ENCODE results near the gene LY6G6D. TPM values are rescaled to one million over a fixed set of nuclear protein-coding genes. Genes with fewer than 3 reads are reported as not detected.
A peak's percentile ranks its signal among the peaks of the same experiment; 100 is the strongest.

Gene LY6G6D
- total RNA-seq, 1 experiment from 2014 or later, result not detected

DNA sequence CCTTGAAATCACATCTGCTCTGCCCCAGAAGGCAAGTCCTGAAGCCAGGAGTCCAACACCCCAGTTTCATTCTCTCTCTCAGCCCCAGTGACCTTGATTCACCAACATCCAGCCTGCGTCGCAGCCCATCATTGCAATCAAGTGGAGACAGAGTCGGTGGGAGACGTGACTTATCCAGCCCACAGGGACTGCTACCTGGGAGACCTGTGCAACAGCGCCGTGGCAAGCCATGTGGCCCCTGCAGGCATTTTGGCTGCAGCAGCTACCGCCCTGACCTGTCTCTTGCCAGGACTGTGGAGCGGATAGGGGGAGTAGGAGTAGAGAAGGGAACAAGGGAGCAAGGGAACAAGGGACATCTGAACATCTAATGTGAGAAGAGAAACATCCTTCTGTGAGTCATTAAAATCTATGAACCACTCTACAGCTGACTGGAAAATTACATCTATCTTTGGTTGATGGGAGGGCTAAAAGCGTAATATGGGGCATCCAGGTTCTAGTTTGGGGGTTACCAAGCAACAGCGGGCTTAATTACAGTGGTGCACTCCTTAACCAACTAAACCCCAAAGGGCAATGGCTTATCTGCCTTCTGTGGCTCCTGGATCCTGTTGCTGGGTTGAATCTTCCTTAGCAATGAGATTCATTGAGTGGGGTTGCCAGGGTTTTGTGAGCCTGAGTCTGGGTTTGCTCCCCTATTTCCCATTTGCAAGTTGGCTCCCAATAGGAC lies 2.5 kb downstream of the LY6G6D start:
- DNase-seq (ENCODE audit: extremely low read depth, low read depth), result no peak

DNA sequence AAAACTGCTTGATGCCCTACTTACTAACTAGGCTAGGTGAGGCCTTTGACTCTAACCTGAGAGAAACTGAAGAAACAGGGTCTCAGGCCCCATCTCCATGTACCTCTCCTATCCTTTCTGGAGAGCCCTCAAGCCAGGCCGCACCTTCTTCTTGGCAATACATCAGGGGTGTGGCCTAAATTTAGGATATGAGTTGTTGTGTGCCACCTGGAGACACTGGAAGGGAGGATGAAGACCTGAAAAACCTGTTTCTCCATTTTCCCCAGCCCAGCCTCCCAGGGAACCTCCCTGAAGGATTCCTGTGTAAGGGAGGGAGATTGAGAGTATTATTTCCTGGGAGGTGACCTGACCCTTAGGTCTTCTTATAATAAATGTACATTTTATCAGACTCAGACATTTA lies 3.1 kb downstream of the LY6G6D start:
- DNase-seq (ENCODE audit: extremely low read depth, low read depth), result no peak

DNA sequence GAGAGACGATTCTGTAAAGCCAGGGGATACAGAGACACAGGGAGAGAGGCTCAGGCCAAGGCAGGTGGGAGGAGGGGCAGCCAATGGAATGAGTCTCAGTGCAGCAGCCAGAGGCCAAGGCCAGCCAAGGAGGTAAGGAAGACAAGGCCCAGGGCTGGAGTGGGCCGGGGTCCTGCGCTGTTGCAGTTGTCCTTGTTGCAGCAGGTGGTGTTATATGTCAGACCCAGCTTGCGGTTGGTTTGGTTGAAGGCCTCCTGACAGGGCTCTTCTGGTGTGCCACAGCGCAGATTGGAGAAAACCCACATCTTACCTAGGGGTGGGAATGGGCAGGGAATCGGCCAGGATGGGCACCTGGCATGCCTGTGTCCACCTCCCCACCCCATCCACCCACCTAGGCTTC lies 3.9 kb downstream of the LY6G6D start:
- DNase-seq (ENCODE audit: extremely low read depth, low read depth), result no peak

DNA sequence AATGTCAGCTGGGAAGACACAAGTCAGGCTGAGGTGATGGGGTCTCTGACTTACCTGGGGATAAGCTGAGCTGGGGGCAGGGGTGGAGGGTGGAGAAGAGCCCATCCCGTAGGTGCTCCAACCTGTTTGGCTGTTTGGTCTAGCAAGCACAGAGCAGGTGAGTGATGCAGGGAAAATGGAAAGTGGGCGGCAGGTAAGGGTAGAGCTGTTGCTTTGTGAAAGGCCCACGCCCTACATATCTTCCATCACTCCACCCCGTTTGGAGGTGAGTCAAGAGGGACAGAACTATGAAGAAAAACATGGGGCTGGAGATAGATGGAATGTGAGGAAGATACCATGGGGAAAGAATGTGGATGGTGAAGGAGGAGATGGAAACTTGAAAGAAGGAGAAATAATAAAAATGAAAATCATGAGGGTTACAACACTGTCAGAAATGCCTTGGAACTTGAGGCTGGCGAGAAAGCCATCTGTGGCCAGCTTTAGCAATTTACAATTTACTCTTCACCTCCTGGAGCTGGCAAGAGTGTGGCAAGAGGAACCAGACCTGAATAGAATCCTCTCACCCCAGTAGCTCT lies 5.1 kb downstream of the LY6G6D start:
- DNase-seq (ENCODE audit: extremely low read depth, low read depth), result no peak

DNA sequence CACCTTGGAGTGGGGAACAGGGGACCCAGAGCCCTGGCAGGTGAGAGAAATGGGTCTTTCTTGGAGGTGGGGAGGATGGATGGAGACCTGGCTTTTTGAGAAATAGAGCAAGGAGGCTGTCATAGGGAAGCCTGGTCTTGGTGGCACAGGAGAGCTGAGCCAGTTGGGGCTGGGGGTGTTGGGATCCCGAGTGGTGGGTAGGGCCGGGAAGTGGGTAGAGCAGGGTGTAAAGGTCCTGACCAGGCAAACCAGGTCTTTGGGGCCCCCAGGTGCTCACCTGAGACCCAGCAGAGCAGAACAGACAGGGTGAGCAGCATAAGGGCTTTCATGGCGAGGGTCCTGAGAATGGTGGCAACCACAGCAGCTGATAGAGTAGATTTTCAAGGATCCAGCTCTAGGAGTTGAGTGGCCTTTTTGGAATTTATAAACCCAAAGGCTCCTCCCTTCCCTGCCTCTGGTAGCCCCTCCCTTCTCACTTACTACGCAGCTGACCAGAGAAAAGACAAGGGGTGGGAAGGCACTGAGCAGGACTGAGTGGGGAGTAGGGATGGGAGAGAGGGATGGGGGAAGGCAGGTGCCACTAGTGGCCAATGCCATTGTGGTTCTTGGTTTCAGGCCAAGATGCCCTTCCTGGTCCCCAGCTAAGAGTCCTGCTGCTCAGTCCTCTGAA lies 6.3 kb downstream of the LY6G6D start, which contains the start of gene LY6G6C:
Gene LY6G6C (minus strand): TSS at position 396 of the 670 bp plus-strand sequence. CDS start 67 bp downstream, at position 329.
- DNase-seq (ENCODE audit: extremely low read depth, low read depth), result no peak

DNA sequence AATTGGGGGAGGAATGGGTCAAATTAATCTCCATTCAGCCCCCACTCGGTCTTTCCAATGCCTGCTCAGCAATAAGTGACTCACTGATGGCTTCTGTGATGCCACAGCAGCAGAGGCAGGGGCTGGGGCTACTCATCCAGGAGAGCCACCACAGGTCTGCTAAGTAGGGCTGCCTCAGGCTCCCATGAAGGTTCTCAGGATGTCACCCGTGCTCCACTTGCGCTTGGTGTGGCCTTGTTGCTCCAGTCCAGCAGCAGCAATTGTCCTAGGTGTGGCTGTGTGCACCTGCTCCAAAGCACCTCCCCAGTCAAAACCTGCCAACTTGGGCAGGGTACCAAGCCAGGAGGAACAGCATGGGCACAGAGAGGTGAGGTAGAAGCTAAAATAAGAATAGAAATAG lies 7.0 kb downstream of the LY6G6D start:
- no peak for DNase-seq (ENCODE audit: extremely low read depth, low read depth)

DNA sequence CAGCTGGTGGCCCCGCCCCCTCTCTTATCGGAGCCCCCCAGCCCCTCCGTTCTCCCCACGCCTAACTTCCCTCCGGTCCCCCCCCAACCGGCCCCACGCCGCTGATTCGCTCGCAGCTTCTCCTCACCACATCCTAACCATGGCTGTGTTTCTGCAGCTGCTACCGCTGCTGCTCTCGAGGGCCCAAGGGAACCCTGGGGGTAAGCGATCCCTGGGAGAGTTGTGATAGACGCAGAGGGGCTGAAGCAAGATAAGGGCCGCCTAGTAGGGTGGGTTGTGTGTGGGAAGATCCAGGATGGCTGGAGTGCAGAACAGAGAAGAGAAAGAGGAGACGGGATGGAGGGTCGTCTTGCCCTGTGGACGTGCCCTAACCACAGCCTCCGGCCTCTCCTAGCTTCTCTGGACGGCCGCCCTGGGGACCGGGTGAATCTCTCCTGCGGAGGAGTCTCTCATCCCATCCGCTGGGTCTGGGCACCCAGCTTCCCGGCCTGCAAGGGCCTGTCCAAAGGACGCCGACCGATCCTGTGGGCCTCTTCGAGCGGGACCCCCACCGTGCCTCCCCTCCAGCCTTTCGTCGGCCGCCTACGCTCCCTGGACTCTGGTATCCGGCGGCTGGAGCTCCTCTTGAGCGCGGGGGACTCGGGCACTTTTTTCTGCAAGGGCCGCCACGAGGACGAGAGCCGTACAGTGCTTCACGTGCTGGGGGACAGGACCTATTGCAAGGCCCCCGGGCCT lies 8.3 kb downstream of the LY6G6D start, which contains the start of gene MPIG6B:
Gene MPIG6B (plus strand): TSS at position 129 of the 735 bp plus-strand sequence. CDS start 11 bp downstream, at position 140.
- DNase-seq (ENCODE audit: extremely low read depth, low read depth), result no peak

DNA sequence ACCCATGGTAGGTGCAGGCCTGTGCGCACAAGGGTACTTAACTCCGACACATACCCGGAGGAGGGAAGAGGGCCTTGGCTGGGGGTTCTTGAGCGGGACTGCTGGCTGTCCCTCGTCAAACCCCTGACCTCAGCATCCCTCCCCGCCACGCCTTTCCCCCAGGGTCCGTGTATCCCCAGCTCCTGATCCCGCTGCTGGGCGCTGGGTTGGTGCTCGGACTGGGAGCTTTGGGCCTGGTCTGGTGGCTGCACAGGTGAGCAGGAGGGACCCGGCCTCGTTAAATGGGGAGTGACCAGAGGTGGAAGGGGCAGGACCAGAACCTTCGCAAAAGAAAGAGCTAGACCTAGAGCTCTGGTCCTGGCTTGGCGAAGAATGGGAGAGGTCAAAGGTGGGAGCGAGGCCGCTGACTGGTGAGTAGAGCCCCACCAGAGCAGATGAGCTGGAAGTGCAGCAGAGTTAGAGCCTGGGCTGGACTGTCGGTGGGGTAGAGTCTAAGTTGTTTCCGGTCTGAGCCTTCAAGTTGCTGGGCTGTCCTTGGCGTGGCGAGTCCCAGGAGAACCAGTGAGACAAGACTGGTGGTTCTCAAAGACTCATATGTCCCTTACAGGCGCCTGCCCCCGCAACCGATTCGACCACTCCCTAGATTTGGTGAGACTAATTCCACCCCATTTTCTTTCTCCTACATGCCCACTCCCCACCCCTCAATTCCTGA lies 9.0 kb downstream of the LY6G6D start:
- DNase-seq (ENCODE audit: extremely low read depth, low read depth), result no peak

DNA sequence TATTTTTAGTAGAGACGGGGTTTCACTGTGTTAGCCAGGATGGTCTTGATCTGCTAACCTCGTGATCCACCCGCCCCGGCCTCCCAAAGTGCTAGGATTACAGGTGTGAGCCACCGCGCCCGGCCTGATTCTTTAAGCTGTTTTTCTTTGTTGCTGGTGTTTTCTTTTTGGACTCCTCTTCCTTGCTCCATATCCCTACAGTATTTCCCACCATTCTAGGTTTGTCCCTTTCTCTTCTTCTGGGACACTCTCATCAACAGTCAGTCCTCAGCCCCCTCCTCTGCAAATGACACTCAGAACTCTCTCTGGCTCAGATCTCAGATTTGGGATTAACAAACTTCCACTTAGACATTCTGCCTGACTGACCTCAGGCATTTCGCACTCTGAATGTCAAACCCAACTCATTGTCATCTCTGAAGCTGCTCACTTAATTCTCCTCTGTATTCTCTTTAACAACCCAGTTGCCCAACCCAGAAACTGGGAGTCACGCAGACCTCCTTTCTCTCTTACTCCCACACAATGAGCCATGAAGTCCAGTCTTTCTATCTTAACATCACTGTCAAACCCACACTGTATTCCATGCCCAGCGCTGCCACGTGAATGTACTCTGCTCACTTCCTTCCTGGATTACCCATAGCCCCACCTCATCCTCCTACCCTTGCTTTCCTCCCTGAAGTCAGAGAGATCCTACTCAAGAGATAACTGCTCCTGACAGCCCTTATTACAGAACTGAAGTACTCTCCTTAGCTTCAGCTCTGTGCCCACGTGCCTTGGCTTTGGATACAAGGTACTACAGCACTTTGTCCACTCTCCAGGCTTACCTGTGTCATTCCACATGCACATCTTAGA lies 10.6 kb downstream of the LY6G6D start:
- DNase-seq (ENCODE audit: extremely low read depth, low read depth), result no peak

DNA sequence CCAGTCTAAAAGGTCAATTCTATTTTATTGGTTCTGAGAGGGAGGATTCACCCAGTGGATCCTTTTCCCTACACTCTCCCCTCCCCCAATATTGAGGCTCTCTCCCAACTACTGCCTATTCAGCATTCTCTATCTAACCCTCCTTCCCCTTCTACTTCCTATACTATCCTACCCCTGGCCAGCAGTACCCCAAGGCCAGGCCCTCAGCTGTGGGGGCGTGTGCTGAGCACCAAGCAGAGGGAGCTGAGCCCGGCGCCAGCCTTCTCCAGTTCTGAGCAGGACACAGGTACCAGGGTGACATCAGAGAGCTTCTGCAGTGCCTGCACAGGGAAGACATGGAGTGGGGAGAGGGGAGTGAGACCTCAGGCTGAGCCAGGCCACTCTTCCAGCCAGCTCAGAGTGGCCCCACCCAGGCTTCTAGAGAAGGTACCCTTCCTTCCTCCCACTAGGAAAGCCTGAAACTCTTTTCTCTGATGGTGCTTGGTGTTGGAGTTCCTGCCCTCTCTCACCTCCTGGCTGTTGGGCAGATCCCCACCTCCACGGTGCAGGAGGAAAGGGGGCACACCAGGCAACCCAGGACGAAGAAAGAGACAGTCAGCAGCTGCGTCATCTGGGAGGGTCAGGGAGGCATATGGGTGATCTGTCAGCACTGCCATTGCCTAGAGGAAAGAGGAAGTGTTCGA lies 12.0 kb downstream of the LY6G6D start:
- DNase-seq (ENCODE audit: extremely low read depth, low read depth), result no peak

DNA sequence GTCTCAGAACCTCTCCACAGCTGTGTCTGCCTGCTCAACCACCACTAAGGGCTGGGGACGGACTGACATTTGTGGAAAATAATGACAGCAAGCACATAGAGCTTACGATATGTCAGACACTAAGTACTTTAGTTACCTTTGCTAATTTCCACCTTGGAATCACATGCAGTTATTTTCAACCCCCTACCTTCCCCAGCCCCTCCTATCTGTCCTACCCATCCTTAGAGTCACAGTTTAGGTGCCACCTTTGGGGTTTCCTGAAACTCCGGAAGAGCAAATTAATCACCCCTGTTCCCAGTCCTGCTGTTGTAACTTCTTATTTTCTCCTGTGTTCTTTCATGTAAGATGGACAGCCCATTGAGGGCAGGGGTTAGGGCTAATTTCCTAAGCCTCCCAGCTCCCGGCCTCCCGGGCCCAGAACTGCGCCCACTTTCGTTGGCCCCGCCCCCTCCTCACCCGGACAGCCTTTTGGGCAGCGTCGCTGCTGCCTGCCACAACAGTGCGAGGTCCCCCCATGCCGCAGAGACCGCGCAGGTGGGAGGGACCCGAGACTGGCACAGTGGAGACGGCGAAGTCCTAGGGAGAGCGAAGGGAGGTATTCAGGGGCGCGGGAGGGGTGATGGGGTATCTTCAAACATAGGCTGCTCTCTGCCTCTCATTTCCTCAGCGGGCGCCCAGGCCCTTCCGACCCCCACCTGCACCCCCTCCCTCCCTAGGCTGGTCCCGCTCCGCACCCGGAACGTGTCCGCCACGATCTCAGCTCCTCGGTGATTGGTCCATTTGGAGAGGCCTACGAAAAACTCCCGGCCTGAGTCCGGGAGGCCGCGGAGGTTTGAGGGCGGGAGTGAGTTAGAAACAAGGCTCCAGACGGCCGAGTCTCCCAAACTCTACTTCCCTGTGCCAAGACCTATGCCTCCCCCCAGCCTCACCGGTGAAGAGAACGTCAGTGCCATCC lies 12.8 kb downstream of the LY6G6D start:
- no peak for DNase-seq (ENCODE audit: extremely low read depth, low read depth)

DNA sequence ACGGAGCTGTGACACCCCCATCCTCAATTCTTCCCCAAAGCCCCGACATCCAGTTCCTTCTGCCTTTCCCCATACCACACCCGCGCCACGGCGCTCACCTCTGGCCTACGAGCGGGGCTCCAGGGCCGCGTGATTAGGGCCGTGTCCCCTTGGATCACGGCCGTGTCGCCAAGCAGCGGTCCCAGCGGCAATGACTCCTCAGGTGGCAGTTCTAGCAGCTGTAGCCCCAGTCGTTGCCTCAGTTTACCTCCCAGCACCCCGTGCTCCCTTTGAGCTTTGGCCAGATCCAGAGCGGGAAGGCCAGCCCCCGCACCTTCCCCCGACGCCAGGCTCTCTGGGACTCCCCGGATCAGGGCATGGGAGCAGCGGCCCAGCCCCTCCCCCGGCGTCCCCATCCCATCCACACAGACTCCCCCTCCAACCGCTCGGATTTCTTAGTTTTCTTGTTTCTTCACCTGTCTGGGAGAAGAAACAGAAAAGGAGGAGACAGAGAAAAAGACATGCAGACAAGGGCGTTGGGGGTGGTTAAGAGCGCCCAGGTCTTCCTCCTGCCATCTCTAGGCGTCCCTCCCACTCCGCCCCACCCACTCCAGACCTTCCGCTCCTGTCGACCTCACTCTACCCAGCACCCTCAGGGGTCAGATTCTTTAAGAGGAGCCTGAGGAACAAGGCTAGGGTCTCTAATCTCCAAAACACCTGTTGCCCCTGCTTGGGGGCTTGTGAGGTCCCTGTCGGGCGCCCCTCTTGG lies 13.8 kb downstream of the LY6G6D start, which contains the start of gene DDAH2:
Gene DDAH2 (minus strand): TSS at position 533 of the 748 bp plus-strand sequence. CDS start 138 bp downstream, at position 395.
- no peak for DNase-seq (ENCODE audit: extremely low read depth, low read depth)

DNA sequence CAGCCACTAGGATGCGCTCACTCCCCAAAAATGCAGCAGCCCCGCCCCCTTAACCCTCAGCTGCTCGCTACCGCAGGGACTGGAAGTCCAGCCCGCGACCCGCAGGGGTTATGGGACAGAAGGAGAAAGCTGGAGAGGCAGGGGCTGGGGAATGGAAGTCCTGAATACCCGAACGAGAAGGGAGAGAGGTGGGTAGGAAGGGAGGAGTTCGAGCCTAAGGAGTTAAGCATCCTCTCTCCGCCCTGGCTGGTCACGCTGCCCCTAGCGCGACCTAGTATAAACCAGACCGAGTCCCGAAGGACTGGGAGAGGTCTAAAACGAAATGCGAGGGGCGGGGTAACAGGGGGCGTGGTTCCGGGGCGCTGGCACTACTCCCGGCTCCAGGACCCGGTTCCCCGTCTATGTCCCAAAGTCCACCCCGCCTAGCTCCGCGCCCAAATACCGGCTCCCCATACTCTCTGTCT lies 14.4 kb downstream of the LY6G6D start:
- peak; percentile 76 for DNase-seq (ENCODE audit: extremely low read depth, low read depth)

DNA sequence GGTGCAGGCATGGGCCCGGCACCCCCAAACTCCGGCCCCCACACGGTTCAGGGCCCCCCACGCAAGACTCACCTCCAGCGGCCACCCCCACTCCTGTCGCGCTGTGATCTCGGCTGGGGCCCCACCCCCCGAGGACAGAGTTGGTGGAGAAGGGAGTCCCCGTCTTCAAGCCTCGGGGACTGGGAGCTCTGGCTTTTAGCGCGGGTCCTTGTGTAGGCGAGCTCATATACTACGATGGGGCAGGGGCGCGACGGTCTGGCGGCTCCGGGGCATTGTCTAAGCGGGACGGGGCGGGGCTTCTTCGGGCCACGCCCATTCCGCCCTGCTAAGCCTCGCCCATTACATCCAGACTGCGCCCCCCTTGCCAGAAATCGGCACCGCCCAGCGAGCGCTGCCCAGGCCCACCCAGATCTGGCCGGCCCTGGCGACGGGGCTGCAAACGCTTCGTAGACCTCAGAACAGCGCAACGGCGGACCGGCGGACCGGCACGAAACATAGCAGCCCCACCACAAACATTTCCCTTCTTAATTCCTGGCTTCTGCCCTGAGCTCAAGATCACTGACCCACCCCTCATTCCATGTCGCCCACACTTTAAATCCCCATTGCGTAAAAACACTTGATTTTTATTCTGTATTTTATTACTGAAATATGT lies 15.0 kb downstream of the LY6G6D start:
- DNase-seq (ENCODE audit: extremely low read depth, low read depth), result no peak

DNA sequence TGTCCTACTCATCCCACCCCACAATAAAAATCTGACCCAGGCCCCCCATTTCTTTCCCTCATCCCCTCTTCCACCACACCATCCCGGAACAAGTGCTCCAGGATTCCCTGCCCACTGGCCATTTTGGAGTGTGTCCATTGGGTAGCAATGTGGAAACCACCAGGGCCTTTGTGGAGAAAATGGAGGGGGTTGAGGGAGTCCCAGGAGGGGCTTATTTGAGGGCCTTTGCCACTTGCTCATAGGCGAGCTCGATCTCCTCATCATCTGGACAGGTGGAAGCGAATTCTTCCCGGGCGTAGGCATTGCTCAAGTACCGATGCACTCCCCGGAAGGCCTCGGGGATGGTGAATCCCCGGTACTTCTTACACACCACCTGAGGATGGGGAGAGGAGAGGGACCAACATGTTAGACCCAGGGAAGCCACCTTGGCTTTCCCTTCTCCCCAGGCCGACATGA lies 15.5 kb downstream of the LY6G6D start:
- DNase-seq (ENCODE audit: extremely low read depth, low read depth), result no peak

DNA sequence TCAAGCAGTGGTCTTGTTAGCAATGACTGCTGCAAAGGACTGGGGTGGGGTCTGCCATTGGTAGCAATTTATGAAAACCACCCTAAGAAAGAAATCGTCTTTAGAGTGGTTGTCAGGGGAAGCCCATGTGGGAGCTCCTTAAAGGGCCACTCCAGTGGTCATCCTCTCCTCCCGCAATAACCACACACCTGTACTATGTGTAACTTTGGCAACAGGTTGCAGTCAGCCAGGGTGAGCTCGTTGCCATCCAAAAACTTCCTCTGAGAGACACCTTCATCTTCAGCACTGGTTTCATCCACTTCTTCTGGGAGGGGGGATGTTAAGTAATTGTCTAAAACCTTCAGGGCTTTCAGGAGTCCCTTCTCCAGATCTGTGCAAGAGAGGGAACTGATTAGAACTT lies 16.9 kb downstream of the LY6G6D start:
- no peak for DNase-seq (ENCODE audit: extremely low read depth, low read depth)
